Measurements from ENCODE around the gene TUBB6. TPM values are rescaled to one million over a fixed set of nuclear protein-coding genes. Genes with fewer than 3 reads are reported as not detected.

TUBB6 gene
- total and polyA plus RNA-seq, 12 donors: 61.9 to 602 (median 92.1) TPM

GRCh38 chr18:12291690-12292089 is 16.4 kb upstream of the TUBB6 start:
- no peak for ATAC-seq
- intact Hi-C loops (cut with DNase I): no loop called here
- TF ChIP-seq CTCF (IDR thresholded peaks at IDR 0.05): no peak
- 86 to 89% methylated on average over 14 of the region's 14 CpGs for WGBS, 2 donors
- H3K9me3 ChIP-seq: no peaks in the 10 kb centered on the region
- peaks cover 2 to 27% (median 18%) of the 10 kb centered on the region in 9 donors for H3K4me1 ChIP-seq
- no peak for DNase-seq
- H3K36me3 ChIP-seq: no peaks in the 10 kb centered on the region
- no peak overlapping the region for H3K27ac ChIP-seq
- H3K4me3 ChIP-seq: no peak overlapping the region
- H3K27me3 ChIP-seq: peaks cover 0 to 33% (median 4%) of the 10 kb centered on the region in 7 donors

GRCh38 chr18:12293831-12294230 is 14.2 kb upstream of the TUBB6 start:
- H3K4me3 ChIP-seq: no peak overlapping the region
- no peak for TF ChIP-seq CTCF (IDR thresholded peaks at IDR 0.05)
- 79 to 86% methylated on average over 11 of the region's 11 CpGs for WGBS, 2 donors
- no peak for DNase-seq
- peaks cover 0 to 12% (median 0%) of the 10 kb centered on the region in 7 donors for H3K27me3 ChIP-seq
- intact Hi-C loops (cut with DNase I): no loop called here
- H3K27ac ChIP-seq: no peak overlapping the region
- peaks cover 0 to 5% (median 0%) of the 10 kb centered on the region in 11 donors for H3K9me3 ChIP-seq
- H3K4me1 ChIP-seq: peaks cover 0 to 11% (median 3%) of the 10 kb centered on the region in 9 donors
- no peak for ATAC-seq
- no peaks in the 10 kb centered on the region for H3K36me3 ChIP-seq

GRCh38 chr18:12295389-12296086 is 12.5 kb upstream of the TUBB6 start:
- no peak for DNase-seq

GRCh38 chr18:12296087-12296403 is 12.0 kb upstream of the TUBB6 start:
- Histone ChIP-seq H3K9me3 (peaks cover 0 to 5% (median 0%) of the 10 kb centered on the region in 11 donors), H3K4me3 (no peak overlapping the region), H3K4me1 (no peaks in the 10 kb centered on the region), H3K27me3 (peaks cover 0 to 2% (median 0%) of the 10 kb centered on the region in 7 donors), H3K27ac (no peak overlapping the region), H3K36me3 (no peaks in the 10 kb centered on the region)
- no peak for DNase-seq
- WGBS, 2 donors: 94% methylated on average over 3 of the region's 3 CpGs
- no peak for ATAC-seq
- intact Hi-C loops (cut with DNase I): no loop called here
- TF ChIP-seq CTCF (IDR thresholded peaks at IDR 0.05): no peak

More at GRCh38 chr18:12295389-12296086, 12.5 kb upstream of the TUBB6 start:
- no peak overlapping the region for H3K27ac ChIP-seq
- intact Hi-C loops (cut with DNase I): no loop called here
- H3K9me3 ChIP-seq: peaks cover 0 to 5% (median 0%) of the 10 kb centered on the region in 11 donors
- TF ChIP-seq CTCF (IDR thresholded peaks at IDR 0.05): no peak
- 90 to 94% methylated on average over 18 of the region's 18 CpGs for WGBS, 2 donors
- H3K36me3 ChIP-seq: no peaks in the 10 kb centered on the region
- no peak for ATAC-seq
- no peaks in the 10 kb centered on the region for H3K4me1 ChIP-seq
- peaks cover 0 to 4% (median 0%) of the 10 kb centered on the region in 7 donors for H3K27me3 ChIP-seq
- no peak overlapping the region for H3K4me3 ChIP-seq

Measured in heart right ventricle (tissue), 16 donors.